GM18868 (cell line): ENCODE results near the gene DNAL1.
"Not testable (repeated sequence)": the region's sequence is repeated elsewhere in the genome, so short reads cannot be mapped to it uniquely, and the experiment has no call there.

Experiments used
- ATAC-seq: cut with Tn5 transposase; IDR thresholded peaks from one replicate; pipeline ENCODE4 v1.9.1; 2021; ENCODE audit warnings: mild to moderate bottlenecking, moderate library complexity; ENCODE audit not compliant: unreplicated experiment

DNAL1 gene

GRCh38 chr14:73637830-73638229 is 7.0 kb upstream of the DNAL1 start:
- no peak for ATAC-seq

GRCh38 chr14:73640796-73641365 is 3.9 kb upstream of the DNAL1 start:
- ATAC-seq: no peak

GRCh38 chr14:73645248-73645610 is 443 bp downstream of the DNAL1 start:
- ATAC-seq: no peak

GRCh38 chr14:73651005-73651404 is 6.2 kb downstream of the DNAL1 start:
- ATAC-seq: no peak

GRCh38 chr14:73655851-73656250 is 11.1 kb downstream of the DNAL1 start:
- no peak for ATAC-seq

GRCh38 chr14:73659202-73659601 is 14.4 kb downstream of the DNAL1 start:
- ATAC-seq: not testable (repeated sequence)

- ATAC-seq: no peak
These were observed 15.7 kb downstream of the DNAL1 start for GRCh38 chr14:73660511-73660910.

- ATAC-seq: no peak
These were observed 17.1 kb downstream of the DNAL1 start for GRCh38 chr14:73661872-73662271.

- no peak for ATAC-seq
These were observed 17.7 kb downstream of the DNAL1 start for GRCh38 chr14:73662487-73662943.

GRCh38 chr14:73663548-73664212 is 18.9 kb downstream of the DNAL1 start:
- ATAC-seq: peak; percentile 72

GRCh38 chr14:73665130-73665529 is 20.3 kb downstream of the DNAL1 start:
- no peak for ATAC-seq

GRCh38 chr14:73666583-73666982 is 21.8 kb downstream of the DNAL1 start:
- no peak for ATAC-seq

- no peak for ATAC-seq
These were observed 23.1 kb downstream of the DNAL1 start for GRCh38 chr14:73667854-73668253.

- no peak for ATAC-seq
These were observed 30.2 kb downstream of the DNAL1 start for GRCh38 chr14:73674986-73675385.

GRCh38 chr14:73678698-73679097 is 33.9 kb downstream of the DNAL1 start:
- ATAC-seq: no peak

- no peak for ATAC-seq
These were observed 36.0 kb downstream of the DNAL1 start for GRCh38 chr14:73680821-73681220.

- no peak for ATAC-seq
These were observed 39.8 kb downstream of the DNAL1 start for GRCh38 chr14:73684627-73685026.

GRCh38 chr14:73685328-73685727 is 40.5 kb downstream of the DNAL1 start:
- no peak for ATAC-seq

GRCh38 chr14:73686901-73687300 is 42.1 kb downstream of the DNAL1 start:
- no peak for ATAC-seq

- ATAC-seq: no peak
These were observed 49.3 kb downstream of the DNAL1 start for GRCh38 chr14:73694083-73694482.

- ATAC-seq: no peak
These were observed 50.3 kb downstream of the DNAL1 start for GRCh38 chr14:73695082-73695481.

- ATAC-seq: peak; percentile 75
These were observed 51.2 kb downstream of the DNAL1 start for GRCh38 chr14:73695997-73696396.
